ENCODE results near the gene SUCNR1.

- TF ChIP-seq CTCF (IDR thresholded peaks at IDR 0.05) = no peak
- no peak for TF ChIP-seq POLR2AphosphoS5 (IDR thresholded peaks at IDR 0.05)
- no peak for TF ChIP-seq EP300 (IDR thresholded peaks at IDR 0.05)
Observed at GRCh38 chr3:151899996-151900395, 26.6 kb downstream of the SUCNR1 start.
